ENCODE results near the gene ATP11B.

- TF ChIP-seq CTCF (conservative IDR thresholded peaks at IDR 0.05; ENCODE audit: low read depth in 2 of 2) (no peak), REST (IDR thresholded peaks at IDR 0.05; ENCODE audit: unreplicated experiment) (no peak), POLR2AphosphoS5 (IDR thresholded peaks at IDR 0.05; ENCODE audit: low read depth) (no peak), EZH2 (IDR thresholded peaks at IDR 0.05; ENCODE audit: low read depth, unreplicated experiment) (no peak), ZNF462 (CRISPR knock-in tag; IDR thresholded peaks at IDR 0.05) (no peak), JUNB (IDR thresholded peaks at IDR 0.05; ENCODE audit: unreplicated experiment) (no peak), EZH2phosphoT487 (IDR thresholded peaks at IDR 0.05; ENCODE audit: unreplicated experiment) (no peak), CREB1 (CRISPR knock-in tag; IDR thresholded peaks at IDR 0.05; ENCODE audit: low read depth) (no peak), ZNF331 (CRISPR knock-in tag; IDR thresholded peaks at IDR 0.05; ENCODE audit: low read depth) (no peak), STAT1 (IDR thresholded peaks at IDR 0.05; ENCODE audit: unreplicated experiment) (no peak)
These were observed 55.6 kb downstream of the ATP11B start for GRCh38 chr3:182848906-182849305.
